Fibroblast of mammary gland (primary cell): ENCODE measurements around the gene ARMCX5.

Experiments
- DNase-seq: peaks from one replicate; pipeline ENCODE4 v3.0.0-alpha.2; 2010; ENCODE audit warnings: low read depth
- H3K4me3 ChIP-seq: 2 replicates; pipeline ENCODE4 v1.5.1; 2011; ENCODE audit warnings: low read depth, mild to moderate bottlenecking, low read length, moderate library complexity; ENCODE audit not compliant: control insufficient read depth
- CTCF ChIP-seq: conservative IDR thresholded peaks from 2 replicates; pipeline ENCODE4 v1.5.1; 2011; ENCODE audit warnings: low read depth, low read length, inconsistent platforms; ENCODE audit not compliant: control insufficient read depth, insufficient read depth

The ARMCX5 gene

GRCh38 chrX:102604327-102604726, 5.0 kb downstream of the ARMCX5 start:
- DNase-seq, result no peak
- no peak overlapping the region for H3K4me3 ChIP-seq
- no peak for TF ChIP-seq CTCF

GRCh38 chrX:102606115-102606514, 6.8 kb downstream of the ARMCX5 start:
- H3K4me3 ChIP-seq, result no peak overlapping the region
- DNase-seq, result no peak
- no peak for TF ChIP-seq CTCF

GRCh38 chrX:102610905-102611304, 11.6 kb downstream of the ARMCX5 start:
- no peak for TF ChIP-seq CTCF
- no peak for DNase-seq
- no peak overlapping the region for H3K4me3 ChIP-seq

GRCh38 chrX:102624105-102624504, 24.8 kb downstream of the ARMCX5 start:
- TF ChIP-seq CTCF, result no peak
- peak; percentile 29 for DNase-seq
- H3K4me3 ChIP-seq, result no peak overlapping the region

GRCh38 chrX:102627640-102628039, 28.3 kb downstream of the ARMCX5 start:
- H3K4me3 ChIP-seq, result no peak overlapping the region
- no peak for DNase-seq
- no peak for TF ChIP-seq CTCF

- no peak overlapping the region for H3K4me3 ChIP-seq
- TF ChIP-seq CTCF, result no peak
- DNase-seq, result no peak
Observed at GRCh38 chrX:102637561-102637960, 38.2 kb downstream of the ARMCX5 start.

- DNase-seq, result peak; percentile 4
- TF ChIP-seq CTCF, result no peak
- peak overlapping the region; percentile 52 for H3K4me3 ChIP-seq
Observed at GRCh38 chrX:102650903-102651241, 51.6 kb downstream of the ARMCX5 start.
